ENCODE results near the gene ATXN3.

The ATXN3 gene

DNA sequence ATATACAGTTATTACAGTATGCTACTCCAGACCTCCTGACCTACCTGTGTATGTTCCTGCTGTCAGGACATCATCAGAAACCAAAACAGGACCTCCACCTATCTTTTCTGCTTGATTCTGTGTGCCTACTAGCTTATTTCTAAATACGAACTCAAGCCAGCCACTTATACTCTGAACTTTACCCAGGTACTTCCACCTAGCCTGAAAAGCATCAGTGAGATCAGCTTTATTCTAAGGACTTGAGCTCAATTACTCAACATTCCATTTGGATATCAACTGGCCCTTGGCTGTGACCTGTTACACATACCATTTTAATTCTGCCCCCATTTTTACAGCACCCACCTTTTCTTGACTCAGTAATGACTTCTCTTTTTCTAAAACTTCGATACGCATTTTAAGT lies 95.7 kb downstream of the ATXN3 start:
- ChIA-PET POLR2A (no interaction called here), CTCF (interaction anchor here (1.7 kb wide), 1 partner anchor 12 kb away, joined by 4 read pairs; no protein-coding TSS in a partner anchor)
- no peak for DNase-seq (ENCODE audit: low read depth, low spot score)
- H3K4me3 ChIP-seq (ENCODE audit: low read depth, low read length), result no peak overlapping the region
- TF ChIP-seq, protein P1, sequence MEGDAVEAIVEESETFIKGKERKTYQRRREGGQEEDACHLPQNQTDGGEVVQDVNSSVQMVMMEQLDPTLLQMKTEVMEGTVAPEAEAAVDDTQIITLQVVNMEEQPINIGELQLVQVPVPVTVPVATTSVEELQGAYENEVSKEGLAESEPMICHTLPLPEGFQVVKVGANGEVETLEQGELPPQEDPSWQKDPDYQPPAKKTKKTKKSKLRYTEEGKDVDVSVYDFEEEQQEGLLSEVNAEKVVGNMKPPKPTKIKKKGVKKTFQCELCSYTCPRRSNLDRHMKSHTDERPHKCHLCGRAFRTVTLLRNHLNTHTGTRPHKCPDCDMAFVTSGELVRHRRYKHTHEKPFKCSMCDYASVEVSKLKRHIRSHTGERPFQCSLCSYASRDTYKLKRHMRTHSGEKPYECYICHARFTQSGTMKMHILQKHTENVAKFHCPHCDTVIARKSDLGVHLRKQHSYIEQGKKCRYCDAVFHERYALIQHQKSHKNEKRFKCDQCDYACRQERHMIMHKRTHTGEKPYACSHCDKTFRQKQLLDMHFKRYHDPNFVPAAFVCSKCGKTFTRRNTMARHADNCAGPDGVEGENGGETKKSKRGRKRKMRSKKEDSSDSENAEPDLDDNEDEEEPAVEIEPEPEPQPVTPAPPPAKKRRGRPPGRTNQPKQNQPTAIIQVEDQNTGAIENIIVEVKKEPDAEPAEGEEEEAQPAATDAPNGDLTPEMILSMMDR (IDR thresholded peaks at IDR 0.05; ENCODE audit: insufficient read depth, low read length, missing control alignments), result no peak

DNA sequence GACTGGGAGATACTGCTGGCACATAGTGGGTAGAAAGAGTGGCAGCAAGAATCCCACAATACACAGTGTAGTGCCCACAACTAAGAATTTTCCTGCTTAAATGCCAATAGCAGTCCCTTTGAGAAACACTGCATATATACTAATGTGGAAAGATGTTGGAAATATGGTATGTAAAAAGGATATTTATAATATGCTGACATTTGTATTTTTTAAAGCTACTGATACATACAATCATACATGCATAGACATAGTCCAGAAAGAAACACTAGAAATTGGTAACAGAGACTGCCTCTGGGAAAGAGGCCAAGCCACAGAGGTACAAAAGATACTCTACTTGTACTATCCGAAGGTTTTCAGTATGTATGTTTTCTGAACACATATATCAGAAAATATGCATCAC lies 96.8 kb downstream of the ATXN3 start:
- TF ChIP-seq, protein P1 (IDR thresholded peaks at IDR 0.05; ENCODE audit: insufficient read depth, low read length, missing control alignments), result no peak
- no peak for DNase-seq (ENCODE audit: low read depth, low spot score)
- ChIA-PET POLR2A (no interaction called here), CTCF (interaction anchor here (1.7 to 2.0 kb wide), 2 partner anchors 10 to 13 kb away, joined by 4 to 14 read pairs; no protein-coding TSS in a partner anchor)
- H3K4me3 ChIP-seq (ENCODE audit: low read depth, low read length), result no peak overlapping the region

Measured in AG04449 (cell line).